ENCODE results near the gene ZNF615. TPM values are rescaled to one million over a fixed set of nuclear protein-coding genes. Genes with fewer than 3 reads are reported as not detected.
"Not testable (repeated sequence)": the region's sequence is repeated elsewhere in the genome, so short reads cannot be mapped to it uniquely, and the experiment has no call there.

The ZNF615 gene
- total RNA-seq (10 to 100 TPM; 11.7 to 18.9 TPM), polyA plus RNA-seq (10 to 100 TPM in 1 of 2 donors, 1 to 10 TPM in 1; 4.6 to 10.1 TPM)
- long read RNA-seq, donor 1, partial matches to known transcripts: 0 of 3 reads
- long read RNA-seq, donor 1, other reads (novel, unspliced or antisense): 2 of 3 reads
- long read RNA-seq, donor 2, full-length matches to known transcripts: 4 of 4 reads
- long read RNA-seq, donor 2, partial matches to known transcripts: 0 of 4 reads
- long read RNA-seq, donor 2, other reads (novel, unspliced or antisense): 0 of 4 reads

DNA sequence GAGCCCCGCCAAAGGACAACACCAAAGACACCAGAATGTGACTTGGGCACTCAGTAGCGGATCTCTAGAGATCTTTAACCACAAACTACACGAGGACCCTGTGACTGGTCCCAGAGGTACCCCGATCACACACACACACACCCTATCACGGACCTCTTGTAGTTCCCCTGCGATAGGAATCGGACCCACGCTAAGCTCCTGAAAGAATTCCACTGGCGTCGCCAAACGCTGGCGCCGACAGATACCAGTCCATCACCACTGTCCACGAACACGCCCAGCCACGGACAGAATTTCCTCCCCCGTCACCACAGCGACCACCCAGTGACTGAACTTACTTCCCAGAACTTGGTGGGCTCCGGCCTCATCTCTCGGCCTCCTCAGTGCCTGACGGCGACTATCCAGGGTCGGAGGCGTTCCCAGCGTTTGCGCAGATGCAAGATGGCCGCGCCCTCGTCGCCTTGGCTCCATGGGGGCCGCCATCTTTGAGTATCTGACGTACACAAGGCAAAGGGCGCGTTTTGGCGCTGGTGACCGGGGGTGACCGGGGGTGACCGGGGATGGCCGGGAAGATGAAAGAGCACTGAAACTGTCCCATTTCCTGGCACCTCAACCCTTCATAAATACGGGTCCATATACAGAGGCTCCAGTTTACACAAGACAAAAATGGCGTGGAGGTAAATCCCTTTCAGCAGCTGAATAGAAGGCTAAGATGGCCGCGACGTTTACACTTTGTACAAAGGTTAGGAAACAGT, at the start of gene ZNF615:
Gene ZNF615, minus strand, starts transcription at position 406 of the 752 bp plus-strand sequence. CDS start 4,500 bp downstream, outside the sequence.
- Histone ChIP-seq H3K4me1 (ENCODE audit: control insufficient read depth in 1 of 2, insufficient read depth in 2 of 2, low read length in 2 of 2) (no peaks in the 10 kb centered on the region), H3K27ac (ENCODE audit: low read depth in 1 of 2, low read length in 2 of 2) (peak within 1 kb of the TSS in 1 of 2 donors; percentile 34), H3K9me3 (ENCODE audit: control insufficient read depth, low read length) (peaks cover 2% of the 10 kb centered on the region), H3K4me3 (ENCODE audit: low read length in 2 of 2) (peak within 1 kb of the TSS; percentile 50 to 78), H3K36me3 (ENCODE audit: control insufficient read depth in 1 of 2, insufficient read depth in 2 of 2, low read length in 1 of 2) (peaks cover 1 to 16% of the 10 kb centered on the region in 2 donors), H3K27me3 (ENCODE audit: control insufficient read depth in 1 of 2, insufficient read depth in 2 of 2, low read length in 1 of 2) (no peaks in the 10 kb centered on the region)
- 0 to 1% methylated on average over 44 of the region's 44 CpGs for WGBS, 2 donors
- peak; percentile 93 to 97 for DNase-seq
- peak; percentile 99 for ATAC-seq (ENCODE audit: low FRiP score)
- intact Hi-C loops (cut with DNase I): no loop called here

DNA sequence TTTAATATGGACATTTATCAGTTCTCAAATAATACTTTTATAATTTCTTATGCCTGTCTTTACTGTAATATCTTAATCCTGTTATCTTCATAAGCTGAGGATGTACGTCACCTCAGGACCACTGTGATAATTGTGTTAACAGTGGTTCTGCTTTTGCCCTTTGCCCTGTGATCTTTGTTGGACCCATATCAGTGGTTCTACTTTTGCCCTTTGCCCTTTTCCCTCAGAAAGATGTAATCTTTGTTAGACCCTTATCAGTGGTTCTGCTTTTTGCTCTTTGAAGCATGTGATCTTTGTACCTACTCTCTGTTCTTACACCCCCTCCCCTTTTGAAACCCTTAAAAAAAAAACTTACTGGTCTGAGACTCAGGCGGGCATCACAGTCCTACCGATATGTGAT, 48.5 kb upstream of the ZNF615 start:
- H3K9me3 ChIP-seq (ENCODE audit: control insufficient read depth, low read length): peaks cover 11% of the 10 kb centered on the region
- ATAC-seq (ENCODE audit: low FRiP score); H3K27me3 ChIP-seq (ENCODE audit: control insufficient read depth in 1 of 2, insufficient read depth in 2 of 2, low read length in 1 of 2); H3K4me3 ChIP-seq (ENCODE audit: low read length in 2 of 2); H3K4me1 ChIP-seq (ENCODE audit: control insufficient read depth in 1 of 2, insufficient read depth in 2 of 2, low read length in 2 of 2); DNase-seq; intact Hi-C loops (cut with DNase I); H3K27ac ChIP-seq (ENCODE audit: low read depth in 1 of 2, low read length in 2 of 2); H3K36me3 ChIP-seq (ENCODE audit: control insufficient read depth in 1 of 2, insufficient read depth in 2 of 2, low read length in 1 of 2): not testable (repeated sequence)
- 98 to 99% methylated on average over 3 of the region's 3 CpGs for WGBS, 2 donors

GRCh38 chr19:52051736-52052135, 43.7 kb upstream of the ZNF615 start:
- DNase-seq; intact Hi-C loops (cut with DNase I); H3K27ac ChIP-seq (ENCODE audit: low read depth in 1 of 2, low read length in 2 of 2); H3K27me3 ChIP-seq (ENCODE audit: control insufficient read depth in 1 of 2, insufficient read depth in 2 of 2, low read length in 1 of 2); H3K4me1 ChIP-seq (ENCODE audit: control insufficient read depth in 1 of 2, insufficient read depth in 2 of 2, low read length in 2 of 2); ATAC-seq (ENCODE audit: low FRiP score); H3K36me3 ChIP-seq (ENCODE audit: control insufficient read depth in 1 of 2, insufficient read depth in 2 of 2, low read length in 1 of 2); H3K4me3 ChIP-seq (ENCODE audit: low read length in 2 of 2); H3K9me3 ChIP-seq (ENCODE audit: control insufficient read depth, low read length): not testable (repeated sequence)
- 96 to 97% methylated on average over 1 of the region's 1 CpG for WGBS, 2 donors

GRCh38 chr19:52048555-52049501, 40.8 kb upstream of the ZNF615 start, which contains the start of gene ZNF432:
ZNF432 (minus strand) TSS chr19:52048838; CDS start chr19:52046868, 1,970 bp downstream.
- peaks cover 7 to 10% of the 10 kb centered on the region in 2 donors for H3K36me3 ChIP-seq (ENCODE audit: control insufficient read depth in 1 of 2, insufficient read depth in 2 of 2, low read length in 1 of 2)
- H3K4me3 ChIP-seq (ENCODE audit: low read length in 2 of 2): peak within 1 kb of the TSS; percentile 74 to 86
- DNase-seq (peak; percentile 98), ATAC-seq (ENCODE audit: low FRiP score) (peak; percentile 99)
- H3K27ac ChIP-seq (ENCODE audit: low read depth in 1 of 2, low read length in 2 of 2): peak within 1 kb of the TSS; percentile 8 to 93
- H3K27me3 ChIP-seq (ENCODE audit: control insufficient read depth in 1 of 2, insufficient read depth in 2 of 2, low read length in 1 of 2): no peaks in the 10 kb centered on the region
- no peaks in the 10 kb centered on the region for H3K4me1 ChIP-seq (ENCODE audit: control insufficient read depth in 1 of 2, insufficient read depth in 2 of 2, low read length in 2 of 2)
- peaks cover 13% of the 10 kb centered on the region for H3K9me3 ChIP-seq (ENCODE audit: control insufficient read depth, low read length)
- intact Hi-C loops (cut with DNase I): loop anchor here in 1 of 2 donors (1.0 kb wide), 1 partner anchor 122 kb away; the partner anchor contains the start of gene ZNF613
- 0% methylated on average over 60 of the region's 60 CpGs for WGBS, 2 donors

DNA sequence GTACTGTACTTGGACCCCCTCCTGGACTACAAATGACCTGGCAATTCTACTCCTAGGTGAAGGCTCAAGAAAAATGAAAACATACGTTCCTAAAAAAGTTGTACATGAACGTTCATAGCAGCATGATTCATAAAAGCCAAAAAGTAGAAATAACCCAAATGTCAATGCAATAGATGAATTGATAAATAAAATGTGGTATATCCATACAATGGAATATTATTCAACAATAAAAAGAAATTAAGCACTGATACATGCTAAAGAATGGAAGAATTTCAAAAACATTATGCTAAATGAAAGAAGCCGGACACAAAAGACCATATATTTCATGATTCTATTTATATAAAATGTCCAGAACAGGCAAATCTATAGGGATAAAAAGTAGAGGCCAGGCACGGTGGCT, 31.2 kb upstream of the ZNF615 start:
- ATAC-seq (ENCODE audit: low FRiP score) (no peak), DNase-seq (no peak)
- intact Hi-C loops (cut with DNase I): no loop called here
- WGBS, 2 donors: 97 to 98% methylated on average over 4 of the region's 4 CpGs
- H3K36me3 ChIP-seq (ENCODE audit: control insufficient read depth in 1 of 2, insufficient read depth in 2 of 2, low read length in 1 of 2): peaks cover 27 to 64% of the 10 kb centered on the region in 2 donors
- H3K27ac ChIP-seq (ENCODE audit: low read depth in 1 of 2, low read length in 2 of 2): no peak overlapping the region
- H3K4me1 ChIP-seq (ENCODE audit: control insufficient read depth in 1 of 2, insufficient read depth in 2 of 2, low read length in 2 of 2): no peaks in the 10 kb centered on the region
- peaks cover 38% of the 10 kb centered on the region for H3K9me3 ChIP-seq (ENCODE audit: control insufficient read depth, low read length)
- H3K27me3 ChIP-seq (ENCODE audit: control insufficient read depth in 1 of 2, insufficient read depth in 2 of 2, low read length in 1 of 2): no peaks in the 10 kb centered on the region
- no peak overlapping the region for H3K4me3 ChIP-seq (ENCODE audit: low read length in 2 of 2)

DNA sequence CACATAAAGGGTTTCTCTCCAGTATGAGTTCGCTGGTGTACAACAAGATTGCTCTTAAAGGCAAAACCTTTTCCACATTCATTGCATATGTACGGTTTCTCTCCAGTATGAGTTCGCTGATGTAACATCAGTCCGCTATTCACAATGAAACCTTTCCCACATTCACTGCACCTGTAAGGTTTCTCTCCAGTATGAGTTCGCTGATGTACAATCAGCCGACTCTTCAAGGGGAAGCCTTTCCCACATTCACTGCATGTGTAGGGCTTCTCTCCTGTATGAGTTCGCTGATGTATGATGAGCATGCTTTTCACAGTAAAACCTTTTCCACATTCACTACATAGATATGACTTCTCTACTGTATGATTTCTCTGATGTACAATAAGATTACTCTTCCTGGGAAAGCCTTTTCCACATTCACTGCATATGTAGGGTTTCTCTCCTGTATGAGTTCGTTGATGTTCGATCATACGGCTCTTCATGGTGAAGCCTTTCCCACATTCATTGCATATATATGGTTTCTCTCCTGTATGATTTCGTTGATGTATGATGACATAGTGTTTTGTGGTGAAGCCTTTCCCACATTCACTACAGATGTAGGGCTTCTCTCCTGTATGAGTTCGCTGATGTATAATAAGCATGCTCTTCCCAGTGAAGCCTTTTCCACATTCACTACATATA, 26.2 kb upstream of the ZNF615 start:
- Histone ChIP-seq H3K36me3 (ENCODE audit: control insufficient read depth in 1 of 2, insufficient read depth in 2 of 2, low read length in 1 of 2) (peaks cover 21 to 48% of the 10 kb centered on the region in 2 donors), H3K27me3 (ENCODE audit: control insufficient read depth in 1 of 2, insufficient read depth in 2 of 2, low read length in 1 of 2) (no peaks in the 10 kb centered on the region), H3K27ac (ENCODE audit: low read depth in 1 of 2, low read length in 2 of 2) (no peak overlapping the region), H3K4me1 (ENCODE audit: control insufficient read depth in 1 of 2, insufficient read depth in 2 of 2, low read length in 2 of 2) (no peaks in the 10 kb centered on the region), H3K4me3 (ENCODE audit: low read length in 2 of 2) (peak overlapping the region in 1 of 2 donors; percentile 46), H3K9me3 (ENCODE audit: control insufficient read depth, low read length) (peaks cover 32% of the 10 kb centered on the region)
- DNase-seq (no peak), ATAC-seq (ENCODE audit: low FRiP score) (no peak)
- intact Hi-C loops (cut with DNase I): no loop called here
- WGBS, 2 donors: 97 to 98% methylated on average over 12 of the region's 12 CpGs

GRCh38 chr19:52028780-52029123, 20.7 kb upstream of the ZNF615 start:
- DNase-seq (no peak), ATAC-seq (ENCODE audit: low FRiP score) (peak; percentile 56)
- H3K27me3 ChIP-seq (ENCODE audit: control insufficient read depth in 1 of 2, insufficient read depth in 2 of 2, low read length in 1 of 2): no peaks in the 10 kb centered on the region
- H3K27ac ChIP-seq (ENCODE audit: low read depth in 1 of 2, low read length in 2 of 2): peak overlapping the region; percentile 38 to 57
- WGBS, 2 donors: 12 to 15% methylated on average over 5 of the region's 5 CpGs
- H3K9me3 ChIP-seq (ENCODE audit: control insufficient read depth, low read length): peaks cover 15% of the 10 kb centered on the region
- H3K4me1 ChIP-seq (ENCODE audit: control insufficient read depth in 1 of 2, insufficient read depth in 2 of 2, low read length in 2 of 2): peaks cover 0 to 5% of the 10 kb centered on the region in 2 donors
- peaks cover 9 to 21% of the 10 kb centered on the region in 2 donors for H3K36me3 ChIP-seq (ENCODE audit: control insufficient read depth in 1 of 2, insufficient read depth in 2 of 2, low read length in 1 of 2)
- peak overlapping the region; percentile 20 to 79 for H3K4me3 ChIP-seq (ENCODE audit: low read length in 2 of 2)
- intact Hi-C loops (cut with DNase I): loop anchor here in 1 of 2 donors (5.0 kb wide), 1 partner anchor 41 kb away; the partner anchor contains the start of gene ZNF350
